UCSD-AML1 (cell line): ENCODE data around the gene SHOC2.

ENCODE experiments used
- DNase-seq: peaks from one replicate; lab custom pipeline; 2025; ENCODE audit not compliant: unreplicated experiment; lab: John Stamatoyannopoulos, UW

SHOC2 gene

GRCh38 chr10:110944792-110945396 is 25.5 kb downstream of the SHOC2 start:
- DNase-seq: no peak

DNA sequence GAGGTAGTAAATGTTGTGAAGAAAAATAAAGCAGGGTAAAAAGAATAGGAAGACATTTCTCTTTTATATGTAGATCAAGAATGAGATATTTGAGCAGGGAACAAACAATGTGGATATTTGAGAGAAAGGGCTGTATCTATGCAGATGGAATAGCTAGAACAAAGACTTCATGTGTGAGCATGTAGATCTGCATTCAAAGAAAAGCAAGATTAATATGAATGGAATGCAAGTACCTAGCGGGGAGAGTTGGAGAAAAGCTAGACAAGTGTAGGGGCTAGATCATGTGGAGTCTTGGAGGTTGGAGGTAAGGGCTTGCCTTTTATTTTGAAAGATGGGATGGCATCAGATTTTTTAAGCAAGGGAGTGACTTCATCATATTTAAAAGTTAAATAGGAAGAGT is 27.1 kb downstream of the SHOC2 start:
- DNase-seq: no peak

- DNase-seq: no peak
Measured at GRCh38 chr10:110947061-110947595, 27.7 kb downstream of the SHOC2 start.

GRCh38 chr10:110951381-110951780 is 32.0 kb downstream of the SHOC2 start:
- no peak for DNase-seq

DNA sequence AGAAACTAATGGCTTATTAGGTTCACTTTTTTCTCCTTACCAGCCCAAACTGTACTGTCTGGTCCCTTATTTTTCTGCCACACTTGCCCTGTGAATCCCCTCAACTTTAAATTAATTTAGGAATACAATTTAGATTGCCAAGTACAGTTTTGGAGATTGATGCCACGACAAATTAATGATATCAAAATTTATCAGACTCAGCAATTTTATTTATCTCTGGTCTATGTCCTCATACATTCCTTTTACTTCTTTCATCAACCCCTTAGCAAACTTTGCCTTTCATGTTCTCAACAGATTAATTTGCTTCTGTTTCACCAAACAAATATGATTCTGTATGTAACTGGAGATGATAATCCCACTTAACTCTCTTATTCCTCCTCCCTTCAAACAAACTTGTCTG is 38.2 kb downstream of the SHOC2 start:
- no peak for DNase-seq

DNA sequence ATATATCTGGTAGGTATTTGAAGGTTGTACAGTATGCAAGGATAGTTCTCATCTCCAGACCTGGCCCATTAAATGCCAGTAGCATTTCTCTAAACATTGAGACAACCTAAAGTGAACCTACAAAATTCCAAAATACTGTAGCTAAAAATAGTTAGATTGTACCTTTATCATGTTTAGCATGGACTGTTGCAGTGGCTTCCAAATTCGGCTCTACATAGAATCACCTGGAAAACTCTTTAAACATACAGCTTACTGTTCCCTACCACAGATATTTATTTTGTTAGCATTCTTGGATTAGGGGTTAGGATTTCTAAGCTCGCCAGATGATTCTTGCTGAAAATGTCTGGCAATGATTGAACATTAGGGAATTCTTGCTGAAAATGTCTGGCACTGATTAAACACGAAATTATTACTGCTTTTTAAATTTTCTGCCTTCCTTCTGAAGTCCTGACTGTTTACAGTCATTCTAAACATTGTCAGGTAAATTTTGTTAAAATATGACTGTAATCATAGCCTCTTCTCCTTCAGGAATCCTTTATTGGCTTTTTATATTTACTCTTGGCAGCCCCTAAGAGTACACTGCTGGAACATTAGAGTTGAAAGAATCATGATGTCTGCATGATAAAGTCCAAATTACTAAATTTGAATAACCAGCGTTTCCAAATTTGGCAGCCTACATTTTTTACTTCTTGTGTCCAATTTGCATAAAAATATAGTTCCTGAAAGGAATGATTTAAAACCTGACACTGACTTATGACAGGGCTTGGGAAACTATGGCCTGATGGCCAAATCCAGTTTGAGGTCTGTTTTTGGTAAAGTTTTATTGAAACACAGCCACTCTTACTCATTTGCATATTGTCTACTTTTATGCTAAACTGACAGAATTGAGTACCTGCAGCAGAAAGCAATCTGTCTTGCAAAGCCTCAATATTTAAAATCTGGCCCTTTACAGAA is 40.3 kb downstream of the SHOC2 start:
- DNase-seq: no peak

DNA sequence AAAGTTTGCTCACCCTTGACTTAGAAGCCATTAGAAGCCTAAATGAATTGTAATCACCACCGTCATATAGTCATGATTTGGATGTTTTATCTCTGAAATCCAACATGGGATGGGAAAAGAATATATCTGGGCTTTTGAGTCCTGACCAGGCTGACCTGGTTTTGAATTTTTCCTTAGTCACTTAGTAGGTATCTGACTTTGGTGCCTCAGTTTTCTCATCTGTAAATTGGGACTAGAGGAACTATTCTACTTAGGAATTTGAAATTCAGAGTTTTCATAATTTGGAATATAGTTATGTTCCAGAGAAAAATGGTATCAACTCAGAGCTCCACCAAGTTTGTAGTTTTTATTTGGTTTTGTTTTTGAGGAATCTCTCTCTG is 40.9 kb downstream of the SHOC2 start:
- no peak for DNase-seq

- no peak for DNase-seq
Measured at GRCh38 chr10:110962443-110962842, 43.0 kb downstream of the SHOC2 start.

- DNase-seq: no peak
Measured at GRCh38 chr10:110963162-110963561, 43.8 kb downstream of the SHOC2 start.

GRCh38 chr10:110964681-110965080 is 45.3 kb downstream of the SHOC2 start:
- no peak for DNase-seq

- no peak for DNase-seq
Measured at GRCh38 chr10:110965216-110965615, 45.8 kb downstream of the SHOC2 start.

DNA sequence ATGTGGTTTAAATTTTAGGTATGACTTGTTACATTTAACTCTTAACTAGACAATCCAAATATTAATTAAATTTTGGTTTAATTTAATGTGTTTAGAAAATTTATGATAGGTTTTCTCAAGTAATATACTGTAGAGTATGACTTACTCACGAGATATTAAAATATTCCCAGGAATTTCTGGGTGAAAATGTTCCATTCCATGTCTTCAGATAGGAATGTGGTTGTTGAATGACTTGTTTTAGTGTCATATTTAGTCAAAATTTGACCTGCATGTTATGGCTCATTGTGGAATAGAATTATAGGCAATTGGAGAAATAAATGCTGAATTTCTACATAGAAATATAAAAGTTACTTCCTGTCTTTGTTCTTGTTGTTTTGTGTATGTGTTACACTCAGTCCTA is 46.7 kb downstream of the SHOC2 start:
- no peak for DNase-seq

DNA sequence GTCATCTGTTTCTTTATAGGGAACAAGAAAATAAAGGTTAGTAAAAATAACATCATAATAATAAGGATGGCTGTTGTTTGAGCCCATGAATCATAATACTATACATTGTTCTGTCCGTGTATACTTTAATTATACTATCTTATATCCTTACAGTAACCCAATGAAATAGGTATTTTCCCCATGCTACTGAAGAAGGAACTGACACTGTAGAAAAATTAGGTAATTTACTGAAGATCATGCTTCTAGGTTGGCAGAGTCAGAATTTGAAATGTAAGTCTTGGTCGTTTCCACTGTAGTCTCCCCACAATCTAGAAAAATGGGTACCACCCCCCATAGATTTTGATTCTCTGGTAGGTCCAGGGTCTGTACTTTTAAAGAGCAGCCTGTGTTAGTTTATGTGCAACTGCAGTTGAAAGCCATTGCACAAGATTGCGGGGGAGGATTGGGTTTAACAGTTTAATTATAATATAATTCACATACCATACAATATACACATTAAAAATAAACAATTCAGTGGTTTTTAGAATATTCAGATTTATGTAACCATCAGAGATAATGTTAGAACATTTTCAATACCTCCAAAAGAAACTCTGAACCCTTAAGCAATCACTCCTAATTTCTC is 47.7 kb downstream of the SHOC2 start:
- DNase-seq: no peak

DNA sequence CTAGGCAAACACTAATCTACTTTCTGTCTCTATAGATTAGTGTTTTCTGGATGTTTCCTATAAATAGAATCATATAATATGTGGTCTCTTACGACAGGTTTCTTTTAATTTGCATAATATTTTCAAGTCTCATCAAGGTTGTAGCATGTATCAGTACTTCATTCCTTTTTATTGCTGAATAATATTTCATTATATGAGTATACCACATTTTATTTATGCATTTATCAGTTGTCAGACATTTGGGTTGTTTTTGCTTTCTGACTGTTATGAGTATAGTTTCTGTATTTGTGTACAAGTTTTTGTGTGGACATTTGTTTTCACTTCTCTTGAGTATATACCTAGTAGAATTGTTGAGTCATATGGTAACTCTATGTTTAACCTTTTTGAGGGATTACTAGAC is 48.2 kb downstream of the SHOC2 start:
- DNase-seq: no peak

- DNase-seq: no peak
Measured at GRCh38 chr10:110969183-110969582, 49.8 kb downstream of the SHOC2 start.

DNA sequence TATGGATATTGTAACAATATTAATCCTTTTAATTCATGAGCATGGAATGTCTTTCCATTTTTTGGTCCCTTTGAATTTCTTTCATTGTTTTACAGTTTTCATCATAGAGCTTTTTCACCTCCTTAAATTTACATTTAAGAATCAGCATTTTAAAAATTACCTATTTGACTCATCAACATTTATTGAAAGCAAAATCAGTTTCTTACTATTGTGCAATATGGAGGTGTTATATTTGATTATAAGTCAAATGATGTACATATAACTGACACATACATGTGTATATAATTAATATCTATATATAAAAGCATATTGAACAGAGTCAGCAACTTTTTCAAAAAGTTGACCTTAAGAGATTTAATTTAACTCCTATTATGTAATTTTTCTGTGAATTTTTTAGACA is 52.2 kb downstream of the SHOC2 start:
- no peak for DNase-seq

DNA sequence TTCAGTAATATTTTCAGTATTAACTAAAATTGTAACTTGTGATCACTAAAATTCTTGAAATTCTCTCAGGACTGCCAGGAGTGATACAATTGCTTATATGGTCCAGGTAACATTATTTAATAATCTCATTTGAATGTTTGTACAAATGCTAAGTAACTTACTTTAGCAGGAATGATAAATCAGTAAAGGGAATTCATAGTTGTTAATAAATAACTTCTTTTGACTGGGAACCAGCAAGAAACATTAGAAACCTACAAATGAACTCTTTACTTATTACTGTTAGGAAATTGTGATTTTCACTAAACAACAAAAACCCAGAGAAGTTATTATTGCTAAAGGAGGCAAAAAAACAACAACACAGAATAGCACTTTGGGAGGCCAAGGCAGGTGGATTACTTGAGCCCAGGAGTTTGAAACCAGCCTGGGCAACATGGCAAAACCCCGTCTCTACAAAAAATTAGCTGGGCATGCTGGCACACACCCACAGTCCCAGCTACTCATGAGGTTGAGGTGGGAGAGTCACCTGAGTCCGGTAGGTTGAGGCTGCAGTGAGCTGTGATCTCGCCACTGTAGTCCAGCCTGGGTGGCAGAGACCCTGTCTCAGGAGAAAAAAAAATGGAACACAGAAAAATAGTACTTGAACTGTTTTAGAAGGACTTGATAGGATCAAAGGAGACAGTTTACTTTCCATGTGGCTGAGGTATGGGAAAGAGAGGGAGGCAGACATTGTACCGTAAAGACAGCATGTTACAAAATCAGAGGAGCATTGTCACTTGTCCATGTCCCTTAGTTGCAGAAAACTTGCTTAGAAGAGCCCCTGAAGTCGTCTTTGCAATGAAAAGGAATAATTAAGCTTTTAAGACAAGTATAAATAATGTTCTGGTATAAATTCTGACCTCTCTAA is 53.1 kb downstream of the SHOC2 start:
- no peak for DNase-seq

DNA sequence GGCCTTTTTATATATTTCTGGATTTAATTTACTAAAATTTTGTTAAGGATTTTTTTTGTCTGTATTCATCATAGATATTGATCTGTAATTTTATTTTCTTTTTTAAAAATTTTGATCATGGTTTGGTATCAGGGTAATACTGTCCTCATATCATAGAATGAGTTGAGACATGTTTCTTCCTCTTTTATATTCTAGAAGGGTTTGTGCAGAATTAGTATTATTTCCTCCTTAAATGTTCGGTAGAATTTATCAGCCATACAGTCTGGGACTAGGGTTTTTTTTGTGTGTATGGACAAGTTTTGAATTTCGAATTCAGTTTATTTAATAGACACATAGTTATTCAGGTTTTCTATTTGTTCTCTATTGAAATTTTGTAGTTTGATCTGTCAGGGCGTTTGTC is 54.0 kb downstream of the SHOC2 start:
- DNase-seq: no peak

- no peak for DNase-seq
Measured at GRCh38 chr10:110976577-110976976, 57.2 kb downstream of the SHOC2 start.

- no peak for DNase-seq
Measured at GRCh38 chr10:110977662-110978061, 58.3 kb downstream of the SHOC2 start.

DNA sequence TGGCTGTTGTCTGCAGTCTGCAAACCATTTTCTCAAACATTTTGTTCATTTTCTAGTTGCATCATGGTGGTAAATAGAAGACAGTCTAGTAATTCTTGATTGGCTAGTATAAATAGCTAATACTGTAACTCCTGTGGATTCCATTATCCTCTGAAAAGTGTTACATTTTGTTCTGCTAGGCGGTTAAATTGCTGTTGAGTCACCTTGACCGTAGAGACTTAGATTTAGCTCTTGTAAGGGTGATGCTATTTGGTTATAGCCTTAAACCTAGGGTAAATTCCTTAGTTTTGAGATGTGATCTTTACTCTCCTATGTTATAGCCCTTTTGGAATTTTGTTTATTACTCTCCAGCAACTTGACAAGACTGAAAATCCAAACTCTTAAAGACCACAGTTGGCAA is 58.8 kb downstream of the SHOC2 start:
- DNase-seq: no peak
